OCI-M1 (cell line): Measurements from ENCODE around the gene KIF26A.
"Not testable (repeated sequence)": the region's sequence is repeated elsewhere in the genome, so short reads cannot be mapped to it uniquely, and the experiment has no call there.

Source experiments
- DNase-seq: peaks from one replicate; lab custom pipeline; 2025; lab: John Stamatoyannopoulos, UW

KIF26A gene

DNA sequence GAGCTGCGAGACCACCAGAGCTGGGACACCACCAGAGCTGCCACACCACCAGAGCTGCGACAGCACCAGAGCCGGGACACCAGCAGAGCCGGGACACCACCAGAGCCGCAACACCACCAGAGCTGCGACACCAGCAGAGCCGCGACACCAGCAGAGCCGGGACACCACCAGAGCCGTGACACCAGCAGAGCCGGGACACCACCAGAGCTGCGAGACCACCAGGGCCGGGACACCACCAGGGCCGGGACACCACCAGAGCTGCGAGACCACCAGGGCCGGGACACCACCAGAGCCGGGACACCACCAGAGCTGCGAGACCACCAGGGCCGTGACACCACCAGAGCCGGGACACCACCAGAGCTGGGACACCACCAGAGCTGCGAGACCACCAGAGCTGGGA is 69.9 kb downstream of the KIF26A start:
- DNase-seq = not testable (repeated sequence)

GRCh38 chr14:104209071-104209470 is 70.7 kb downstream of the KIF26A start:
- not testable (repeated sequence) for DNase-seq

GRCh38 chr14:104209985-104210816 is 71.8 kb downstream of the KIF26A start:
- DNase-seq = no peak

DNA sequence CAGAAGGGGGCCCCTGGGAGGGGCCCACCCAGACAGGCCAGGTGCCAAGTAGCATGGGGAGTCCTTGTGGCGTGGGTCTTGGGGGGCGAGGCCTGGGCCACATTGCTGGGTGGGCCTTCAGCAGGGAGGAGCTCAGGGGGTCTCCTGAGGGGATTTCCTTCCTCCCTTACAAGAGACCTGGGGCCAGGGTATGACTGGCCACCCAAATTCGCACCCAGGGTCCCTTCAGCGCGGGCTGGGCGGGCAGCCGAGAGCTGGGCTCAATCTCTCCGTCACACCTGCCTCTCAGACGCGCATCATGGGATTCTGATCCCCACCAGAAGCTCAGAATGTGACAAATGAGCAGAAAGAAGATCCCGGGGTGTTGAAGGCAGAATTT is 72.4 kb downstream of the KIF26A start:
- no peak for DNase-seq

GRCh38 chr14:104211215-104211614 is 72.8 kb downstream of the KIF26A start:
- DNase-seq = no peak

DNA sequence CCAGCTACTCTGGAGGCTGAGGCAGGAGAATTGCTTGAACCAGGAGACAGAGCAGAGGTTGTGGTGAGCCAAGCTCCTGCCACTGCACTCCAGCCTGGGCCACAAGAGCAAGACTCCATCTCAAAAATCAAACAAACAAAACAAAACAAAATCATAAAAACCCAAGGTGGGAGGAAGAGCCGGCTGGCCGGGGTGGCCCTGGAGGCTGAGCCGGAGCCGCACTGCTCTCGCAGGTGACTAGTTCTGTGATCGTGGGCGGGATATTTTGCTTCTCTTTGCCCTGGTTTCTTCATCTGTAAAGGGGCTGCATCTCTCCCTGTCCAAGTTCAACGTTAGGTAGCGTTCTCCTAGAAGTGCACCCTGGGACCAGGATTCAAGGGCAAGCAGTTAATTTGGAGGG is 73.4 kb downstream of the KIF26A start:
- DNase-seq = no peak

- no peak for DNase-seq
These were observed 74.1 kb downstream of the KIF26A start for GRCh38 chr14:104212206-104213095.

- DNase-seq = no peak
These were observed 75.1 kb downstream of the KIF26A start for GRCh38 chr14:104213301-104214034.

DNA sequence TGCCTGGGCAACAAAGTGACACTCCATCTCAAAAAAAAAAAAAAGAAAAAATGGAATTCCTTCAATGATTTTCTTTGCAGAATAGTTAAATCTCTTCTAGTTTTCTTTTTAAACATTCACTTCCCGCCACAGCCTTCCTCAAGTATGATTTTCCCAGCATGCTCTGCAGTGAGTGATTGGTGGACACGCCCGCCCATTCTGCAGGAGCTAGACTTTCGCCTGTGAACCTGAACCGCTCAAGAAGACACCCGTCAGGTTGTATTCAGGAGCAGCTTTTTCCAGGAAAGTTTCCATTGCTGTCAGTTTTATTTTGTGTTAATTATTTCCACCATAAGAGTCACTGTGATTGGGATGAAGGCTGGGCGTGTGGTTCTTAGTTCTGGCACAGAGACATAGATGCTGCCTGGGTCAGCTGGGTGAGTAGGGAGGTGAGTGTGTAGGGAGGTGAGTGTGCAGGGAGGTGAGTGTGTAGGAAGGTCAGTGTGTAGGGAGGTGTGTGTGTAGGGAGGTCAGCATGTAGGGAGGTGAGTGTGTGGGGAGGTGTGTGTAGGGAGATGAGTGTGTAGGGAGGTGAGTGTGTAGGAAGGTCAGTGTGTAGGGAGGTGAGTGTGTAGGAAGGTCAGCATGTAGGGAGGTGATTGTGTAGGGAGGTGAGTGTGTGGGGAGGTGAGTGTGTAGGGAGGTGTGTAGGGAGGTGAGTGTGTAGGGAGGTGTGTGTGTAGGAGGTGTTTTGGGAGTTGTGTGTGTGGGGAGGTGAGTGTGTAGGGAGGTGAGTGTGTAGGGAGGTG is 76.2 kb downstream of the KIF26A start:
- no peak for DNase-seq

DNA sequence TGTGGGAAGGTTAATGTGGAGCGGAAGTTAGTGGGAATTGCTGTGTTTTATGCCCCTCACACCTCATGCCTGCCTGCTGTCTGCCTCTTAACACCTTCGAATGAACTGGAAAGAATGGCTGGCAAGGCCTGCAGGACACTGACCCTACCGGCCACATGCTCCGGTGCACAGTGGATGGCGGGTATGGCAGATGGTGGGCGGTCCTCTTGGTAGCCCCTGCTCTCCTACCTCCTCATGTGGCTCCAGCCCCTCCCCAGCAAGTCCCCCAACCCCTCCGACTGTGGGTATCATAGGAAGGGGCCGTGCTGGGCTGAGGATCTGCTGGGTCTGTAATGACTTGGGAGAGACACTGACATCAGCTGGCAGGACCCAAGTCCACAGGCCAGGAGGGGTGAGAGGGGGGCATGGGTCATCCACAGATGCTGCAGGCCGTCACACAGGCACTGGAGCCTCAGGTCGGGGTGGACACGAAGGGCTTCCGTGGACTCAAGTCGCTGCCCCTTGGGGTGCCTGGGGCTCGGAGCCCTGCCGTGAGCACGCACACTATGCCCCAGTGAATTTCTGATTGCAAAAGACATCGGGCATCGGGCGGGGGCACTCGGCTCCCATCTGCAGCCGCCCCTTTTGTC is 77.4 kb downstream of the KIF26A start:
- no peak for DNase-seq

GRCh38 chr14:104216457-104216856 is 78.1 kb downstream of the KIF26A start:
- DNase-seq = no peak

DNA sequence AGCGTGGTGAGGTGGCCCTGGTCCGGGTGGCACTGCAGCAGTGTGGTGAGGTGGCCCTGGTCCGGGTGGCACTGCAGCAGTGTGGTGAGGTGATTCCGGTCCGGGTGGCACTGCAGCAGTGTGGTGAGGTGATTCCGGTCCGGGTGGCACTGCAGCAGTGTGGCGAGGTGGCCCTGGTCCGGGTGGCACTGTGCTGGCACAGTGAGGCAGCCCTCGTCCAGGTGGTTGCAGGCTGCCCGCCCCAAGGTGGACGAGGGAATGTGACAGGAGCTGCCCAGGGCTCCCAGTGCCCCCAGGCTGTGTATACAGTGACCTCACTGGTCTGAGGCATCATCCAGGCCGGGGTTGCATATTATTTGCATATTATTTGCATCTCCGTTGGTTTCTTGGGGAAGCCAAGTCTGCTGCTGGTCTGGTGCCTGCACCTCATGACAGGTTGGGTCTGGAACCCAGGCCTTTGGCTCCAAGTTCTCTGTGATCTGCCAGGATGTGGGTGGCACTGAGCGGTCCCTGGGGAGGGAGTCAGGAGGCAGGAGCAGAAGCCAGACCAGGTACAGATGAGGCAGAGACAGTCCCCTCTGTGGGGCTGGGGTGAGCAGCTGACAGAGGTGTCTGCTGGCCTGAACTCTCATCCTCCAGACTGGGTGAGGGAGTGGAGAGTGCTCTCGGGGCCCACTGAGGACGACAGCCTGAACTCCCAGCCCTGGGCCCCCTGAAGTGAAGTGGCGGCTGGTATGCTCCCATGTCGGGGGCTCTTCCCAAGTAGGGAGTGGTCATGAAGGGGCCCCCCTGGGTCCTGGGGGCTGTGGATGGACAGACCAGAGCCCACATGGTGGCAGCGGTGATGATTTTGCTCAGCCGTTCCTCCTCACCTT is 79.3 kb downstream of the KIF26A start:
- no peak for DNase-seq

DNA sequence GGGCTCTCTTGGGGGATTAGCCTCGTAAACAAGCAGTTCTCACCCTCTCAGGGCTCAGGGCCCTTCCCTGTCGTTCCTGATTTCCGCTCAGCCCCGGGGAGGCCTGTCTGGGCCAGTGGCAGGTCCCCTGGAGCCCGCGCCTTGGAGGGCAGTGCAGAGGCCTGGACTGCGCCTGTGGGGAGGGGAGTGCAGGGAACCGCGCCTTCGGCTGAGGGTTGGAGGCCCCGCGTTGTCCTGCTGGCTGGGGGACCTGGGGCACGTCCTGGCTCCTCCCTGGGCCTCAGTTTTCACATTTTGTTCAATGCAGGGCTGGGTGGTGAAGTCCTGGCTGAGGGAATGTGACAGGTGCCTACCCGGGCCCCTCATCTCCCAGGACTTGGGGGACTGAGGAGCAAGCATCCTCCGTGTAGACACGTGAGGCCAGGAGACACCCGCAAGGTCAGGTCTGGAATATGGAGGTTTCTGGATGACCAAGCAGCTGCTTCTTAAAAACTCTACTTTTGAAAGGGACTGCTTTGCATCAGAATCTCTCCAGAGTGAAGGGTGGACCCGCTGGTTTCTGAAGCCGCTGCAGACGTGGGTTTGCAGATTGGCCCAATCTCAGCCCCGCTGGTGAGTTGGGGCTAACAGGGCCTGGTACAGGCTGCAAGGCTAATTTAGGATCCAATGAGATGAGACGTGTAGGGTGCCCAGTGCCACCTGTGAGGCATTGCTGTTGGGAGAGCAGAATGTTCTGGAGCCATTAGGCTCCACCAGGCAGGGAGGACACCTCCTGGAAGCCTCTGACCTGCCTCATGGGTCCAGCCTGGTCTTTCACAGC is 80.2 kb downstream of the KIF26A start:
- no peak for DNase-seq

GRCh38 chr14:104219731-104220214 is 81.4 kb downstream of the KIF26A start:
- DNase-seq = no peak

GRCh38 chr14:104220215-104221070 is 82.1 kb downstream of the KIF26A start:
- DNase-seq = no peak

DNA sequence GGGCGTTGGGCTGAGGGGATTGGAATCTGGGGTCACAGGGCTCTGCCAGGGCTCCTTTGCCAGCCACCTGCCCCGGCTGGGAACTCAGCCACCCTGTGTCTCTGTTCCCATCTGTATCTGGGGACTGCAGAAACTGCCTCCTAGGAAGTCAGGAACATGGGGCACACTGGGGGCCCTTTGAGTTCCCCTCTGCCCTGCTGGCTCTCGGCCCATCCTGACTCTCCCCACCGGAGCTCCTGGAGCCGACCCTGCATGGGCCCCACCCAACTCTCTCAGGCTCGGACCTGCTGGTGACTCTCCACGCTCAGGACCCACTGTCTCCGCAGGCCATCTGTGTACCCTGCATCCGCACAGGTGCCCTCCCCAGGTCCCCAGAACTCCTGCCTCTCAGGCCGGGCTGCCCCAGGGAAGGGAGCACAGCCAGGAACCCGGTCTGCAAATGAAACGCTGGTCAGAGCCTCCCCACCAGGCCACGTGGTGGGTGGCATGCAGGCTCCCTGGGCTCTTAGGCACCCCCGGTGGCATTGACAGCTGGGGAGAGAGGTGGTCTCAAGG is 82.8 kb downstream of the KIF26A start:
- no peak for DNase-seq

DNA sequence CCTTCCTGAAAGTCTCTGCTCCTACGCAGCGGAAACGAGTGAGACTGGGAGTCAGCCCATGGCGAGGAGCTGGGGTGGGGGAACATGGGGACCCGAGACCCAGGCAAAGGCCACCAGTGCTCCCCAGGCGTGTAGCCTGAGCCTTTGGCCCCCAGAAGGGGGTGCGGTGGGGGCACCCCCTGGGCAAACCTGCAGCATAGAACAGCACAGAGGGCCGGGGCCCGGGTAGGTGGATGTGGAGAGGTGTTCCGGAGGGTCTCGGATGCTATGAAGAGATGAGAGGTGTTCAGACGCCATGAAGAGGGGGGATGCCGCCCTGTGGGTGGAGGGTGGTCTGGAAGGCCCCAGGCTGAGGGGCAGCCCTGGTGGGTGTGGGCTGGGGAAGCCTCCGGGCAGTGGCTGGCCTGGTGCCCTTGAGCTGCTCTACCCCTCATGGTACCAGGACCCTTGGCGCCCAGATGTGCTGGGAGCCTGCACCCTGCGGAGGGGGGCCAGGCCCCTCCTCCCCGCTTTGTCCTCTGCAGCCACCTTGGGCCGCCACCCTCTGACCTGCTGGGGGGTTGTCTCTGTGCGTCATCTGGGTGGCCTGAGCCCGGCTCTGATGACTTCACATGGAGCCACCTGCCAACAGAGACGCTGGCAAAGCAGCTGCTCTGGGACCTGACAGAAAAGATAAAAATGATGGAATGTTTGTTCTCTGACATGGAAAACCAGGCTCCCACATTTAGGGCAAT is 83.4 kb downstream of the KIF26A start:
- DNase-seq = no peak
